ENCODE data around the gene USP30.

Gene USP30

DNA sequence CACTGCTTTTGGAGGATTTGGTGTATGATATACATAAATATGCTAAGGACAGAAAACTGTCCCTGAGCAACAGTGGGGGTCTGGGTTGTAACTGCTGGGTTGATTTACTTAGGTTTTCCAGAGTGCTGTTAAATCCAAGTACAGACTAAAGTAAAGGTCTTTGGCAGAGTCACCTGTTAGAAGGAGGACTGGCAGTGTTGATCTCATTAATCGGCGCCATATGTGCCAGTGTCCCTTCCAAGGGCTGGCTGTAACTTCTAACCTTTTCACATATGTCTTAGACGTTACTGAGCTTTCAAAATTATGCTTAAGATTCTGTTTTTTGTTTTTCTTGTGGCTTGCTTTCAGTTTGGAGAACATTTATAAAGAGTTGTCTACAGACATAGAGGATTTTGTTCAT, 50.1 kb downstream of the USP30 start:
- DNase-seq (ENCODE audit: low read depth) = no peak
- TF ChIP-seq, protein P1, sequence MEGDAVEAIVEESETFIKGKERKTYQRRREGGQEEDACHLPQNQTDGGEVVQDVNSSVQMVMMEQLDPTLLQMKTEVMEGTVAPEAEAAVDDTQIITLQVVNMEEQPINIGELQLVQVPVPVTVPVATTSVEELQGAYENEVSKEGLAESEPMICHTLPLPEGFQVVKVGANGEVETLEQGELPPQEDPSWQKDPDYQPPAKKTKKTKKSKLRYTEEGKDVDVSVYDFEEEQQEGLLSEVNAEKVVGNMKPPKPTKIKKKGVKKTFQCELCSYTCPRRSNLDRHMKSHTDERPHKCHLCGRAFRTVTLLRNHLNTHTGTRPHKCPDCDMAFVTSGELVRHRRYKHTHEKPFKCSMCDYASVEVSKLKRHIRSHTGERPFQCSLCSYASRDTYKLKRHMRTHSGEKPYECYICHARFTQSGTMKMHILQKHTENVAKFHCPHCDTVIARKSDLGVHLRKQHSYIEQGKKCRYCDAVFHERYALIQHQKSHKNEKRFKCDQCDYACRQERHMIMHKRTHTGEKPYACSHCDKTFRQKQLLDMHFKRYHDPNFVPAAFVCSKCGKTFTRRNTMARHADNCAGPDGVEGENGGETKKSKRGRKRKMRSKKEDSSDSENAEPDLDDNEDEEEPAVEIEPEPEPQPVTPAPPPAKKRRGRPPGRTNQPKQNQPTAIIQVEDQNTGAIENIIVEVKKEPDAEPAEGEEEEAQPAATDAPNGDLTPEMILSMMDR (IDR thresholded peaks at IDR 0.05; ENCODE audit: control insufficient read depth, extremely low read depth, insufficient read depth) = no peak
- no peak overlapping the region for H3K4me3 ChIP-seq (ENCODE audit: low read depth, low read length)

- DNase-seq (ENCODE audit: low read depth) = no peak
- H3K4me3 ChIP-seq (ENCODE audit: low read depth, low read length) = no peak overlapping the region
- TF ChIP-seq, protein P1 (IDR thresholded peaks at IDR 0.05; ENCODE audit: control insufficient read depth, extremely low read depth, insufficient read depth) = no peak
Measured at GRCh38 chr12:109105176-109105575, 52.8 kb downstream of the USP30 start.

GRCh38 chr12:109109746-109110350, 57.5 kb downstream of the USP30 start:
- H3K4me3 ChIP-seq (ENCODE audit: low read depth, low read length) = no peak overlapping the region
- DNase-seq (ENCODE audit: low read depth) = no peak
- TF ChIP-seq, protein P1 (IDR thresholded peaks at IDR 0.05; ENCODE audit: control insufficient read depth, extremely low read depth, insufficient read depth) = no peak

- TF ChIP-seq, protein P1 (IDR thresholded peaks at IDR 0.05; ENCODE audit: control insufficient read depth, extremely low read depth, insufficient read depth) = no peak
- H3K4me3 ChIP-seq (ENCODE audit: low read depth, low read length) = no peak overlapping the region
- DNase-seq (ENCODE audit: low read depth) = no peak
Measured at GRCh38 chr12:109110988-109111495, 58.7 kb downstream of the USP30 start.

- no peak overlapping the region for H3K4me3 ChIP-seq (ENCODE audit: low read depth, low read length)
- no peak for DNase-seq (ENCODE audit: low read depth)
- TF ChIP-seq, protein P1 (IDR thresholded peaks at IDR 0.05; ENCODE audit: control insufficient read depth, extremely low read depth, insufficient read depth) = no peak
Measured at GRCh38 chr12:109112720-109113465, 60.5 kb downstream of the USP30 start.

DNA sequence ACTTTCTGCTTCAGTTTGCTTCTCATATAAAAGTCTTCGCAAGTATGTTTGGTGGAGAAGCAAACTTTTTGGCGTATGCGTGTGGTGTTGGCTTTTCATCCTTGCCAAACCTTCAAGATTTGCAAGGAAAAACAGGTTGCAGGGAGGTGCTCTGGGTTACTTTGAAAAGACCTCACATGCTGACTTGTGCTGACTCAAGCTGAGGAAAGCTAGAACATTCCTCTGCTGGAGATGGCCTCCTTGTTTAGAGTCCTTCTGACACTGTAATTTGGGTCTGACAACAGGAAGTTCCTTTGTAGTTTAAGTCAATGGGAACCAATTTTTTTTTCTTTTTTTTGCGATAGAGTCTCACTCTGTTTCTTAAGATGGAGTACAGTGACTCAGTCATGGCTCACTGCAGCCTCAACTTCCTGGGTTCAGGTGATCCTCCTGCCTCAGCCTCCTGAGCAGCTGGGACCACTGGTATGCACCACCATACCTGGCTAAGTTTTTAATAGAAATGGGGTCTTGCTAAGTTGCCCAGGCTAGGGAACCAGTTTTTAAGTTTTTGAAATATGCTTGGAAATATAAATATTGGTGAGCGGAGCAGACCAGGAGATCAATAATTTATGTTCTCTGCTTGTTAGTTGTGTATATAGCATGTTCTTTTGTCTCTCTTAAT, 61.4 kb downstream of the USP30 start:
- no peak overlapping the region for H3K4me3 ChIP-seq (ENCODE audit: low read depth, low read length)
- TF ChIP-seq, protein P1 (IDR thresholded peaks at IDR 0.05; ENCODE audit: control insufficient read depth, extremely low read depth, insufficient read depth) = no peak
- no peak for DNase-seq (ENCODE audit: low read depth)

Data from LNCaP clone FGC (cell line).